ENCODE measurements around the gene SUGCT.

SUGCT gene

GRCh38 chr7:40282858-40283257, 148.1 kb downstream of the SUGCT start:
- CTCF ChIA-PET = no interaction called here
- TF ChIP-seq ZNF404 (tag by site-specific recombination; IDR thresholded peaks at IDR 0.05) = no peak
- no peak for TF ChIP-seq ZNF366 (tag by site-specific recombination; conservative IDR thresholded peaks at IDR 0.05)
- TF ChIP-seq AEBP2 (tag by site-specific recombination; IDR thresholded peaks at IDR 0.05; ENCODE audit: borderline replicate concordance) = no peak
- no peak for TF ChIP-seq ZNF416 (tag by site-specific recombination; IDR thresholded peaks at IDR 0.05)
- TF ChIP-seq ZNF266 (tag by site-specific recombination; IDR thresholded peaks at IDR 0.05; ENCODE audit: low read depth) = no peak
- no peak for TF ChIP-seq YY2 (tag by site-specific recombination; IDR thresholded peaks at IDR 0.05)
- no peak for TF ChIP-seq ZNF585B (tag by site-specific recombination; IDR thresholded peaks at IDR 0.05)
- no peak for TF ChIP-seq ZSCAN5A (tag by site-specific recombination; IDR thresholded peaks at IDR 0.05)
- no peak for TF ChIP-seq ZBTB6 (tag by site-specific recombination; IDR thresholded peaks at IDR 0.05)
- TF ChIP-seq ZNF133 (tag by site-specific recombination; IDR thresholded peaks at IDR 0.05) = no peak
- no peak for TF ChIP-seq ZNF18 (tag by site-specific recombination; IDR thresholded peaks at IDR 0.05)
- no peak for TF ChIP-seq ZNF837 (tag by site-specific recombination; IDR thresholded peaks at IDR 0.05)
- POLR2A ChIA-PET = no interaction called here
- Histone ChIP-seq H3K27ac (ENCODE audit: extremely low read depth, low read depth, low read length) (no peak overlapping the region), H3K4me3 (ENCODE audit: low read depth, low read length) (no peak overlapping the region), H3K4me1 (ENCODE audit: control insufficient read depth, insufficient read depth, low read length) (no peaks in the 10 kb centered on the region), H3K36me3 (ENCODE audit: control insufficient read depth in 2 of 2, insufficient read depth in 1 of 2, low read length in 2 of 2) (no peaks in the 10 kb centered on the region), H3K9me3 (ENCODE audit: control insufficient read depth, insufficient read depth, low read depth, low read length) (no peaks in the 10 kb centered on the region)

GRCh38 chr7:40283391-40283790, 148.6 kb downstream of the SUGCT start:
- TF ChIP-seq ZNF184 (tag by site-specific recombination; IDR thresholded peaks at IDR 0.05) = no peak
- no peak for TF ChIP-seq ZNF449 (tag by site-specific recombination; IDR thresholded peaks at IDR 0.05)
- Histone ChIP-seq H3K4me3 (ENCODE audit: low read depth, low read length) (no peak overlapping the region), H3K36me3 (ENCODE audit: control insufficient read depth in 2 of 2, insufficient read depth in 1 of 2, low read length in 2 of 2) (no peaks in the 10 kb centered on the region), H3K27ac (ENCODE audit: extremely low read depth, low read depth, low read length) (no peak overlapping the region), H3K4me1 (ENCODE audit: control insufficient read depth, insufficient read depth, low read length) (no peaks in the 10 kb centered on the region), H3K9me3 (ENCODE audit: control insufficient read depth, insufficient read depth, low read depth, low read length) (no peaks in the 10 kb centered on the region)
- CTCF ChIA-PET = no interaction called here
- POLR2A ChIA-PET = no interaction called here

GRCh38 chr7:40288827-40289226, 154.0 kb downstream of the SUGCT start:
- H3K9me3 ChIP-seq (ENCODE audit: control insufficient read depth, insufficient read depth, low read depth, low read length) = no peaks in the 10 kb centered on the region
- ChIA-PET POLR2A (no interaction called here), CTCF (no interaction called here)
- no peaks in the 10 kb centered on the region for H3K4me1 ChIP-seq (ENCODE audit: control insufficient read depth, insufficient read depth, low read length)
- no peak for TF ChIP-seq ZFHX2 (tag by site-specific recombination; conservative IDR thresholded peaks at IDR 0.05)
- no peak for TF ChIP-seq ZNF19 (tag by site-specific recombination; IDR thresholded peaks at IDR 0.05; ENCODE audit: low read depth)
- no peak for TF ChIP-seq ZNF623 (tag by site-specific recombination; IDR thresholded peaks at IDR 0.05)
- no peak for TF ChIP-seq ZNF624 (tag by site-specific recombination; IDR thresholded peaks at IDR 0.05)
- no peak for TF ChIP-seq YY2 (tag by site-specific recombination; IDR thresholded peaks at IDR 0.05)
- no peak for TF ChIP-seq ZBTB8A (tag by site-specific recombination; IDR thresholded peaks at IDR 0.05)
- no peak for TF ChIP-seq ZFP3 (tag by site-specific recombination; IDR thresholded peaks at IDR 0.05; ENCODE audit: low read depth)
- no peak overlapping the region for H3K4me3 ChIP-seq (ENCODE audit: low read depth, low read length)
- H3K27ac ChIP-seq (ENCODE audit: extremely low read depth, low read depth, low read length) = no peak overlapping the region
- no peaks in the 10 kb centered on the region for H3K36me3 ChIP-seq (ENCODE audit: control insufficient read depth in 2 of 2, insufficient read depth in 1 of 2, low read length in 2 of 2)

Measured in HEK293 (cell line).